GM23248 (cell line): Measurements from ENCODE around the gene OR11G2.

Source experiments
- EZH2 ChIP-seq: fragments of 200-600 bp; sonication (generic); IDR thresholded peaks from 2 replicates; pipeline ENCODE4 v1.6.1; 2018; ENCODE audit warnings: antibody characterized with exemption, mild to moderate bottlenecking; ENCODE audit not compliant: insufficient read depth, poor library complexity, severe bottlenecking
- EZH2phosphoT487 ChIP-seq: fragments of 200-600 bp; sonication (generic); IDR thresholded peaks from 2 replicates; pipeline ENCODE4 v1.6.1; 2018; ENCODE audit warnings: antibody characterized with exemption, moderate library complexity, mild to moderate bottlenecking, low read depth; ENCODE audit not compliant: insufficient read depth

DNA sequence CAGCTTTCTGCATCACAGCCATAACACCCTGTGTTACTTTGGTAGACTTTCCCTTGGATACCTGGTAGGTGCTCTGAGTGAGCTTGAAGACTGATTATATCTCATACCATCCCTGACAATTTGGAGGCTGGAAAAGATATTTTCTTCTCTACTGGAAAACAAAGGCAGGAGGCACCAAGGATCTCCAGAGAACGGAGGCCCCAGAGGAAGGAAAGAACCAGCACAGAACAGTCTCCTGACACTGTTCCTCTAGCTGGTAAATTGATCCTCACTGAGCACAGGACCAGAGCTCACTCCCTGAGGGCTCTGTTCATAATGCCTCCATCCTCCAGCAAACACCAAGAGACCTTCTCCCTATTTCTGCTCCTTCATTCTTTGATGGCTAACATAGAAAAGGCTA lies at the start of gene OR11G2:
- TF ChIP-seq EZH2: no peak
- TF ChIP-seq EZH2phosphoT487: no peak
